GM12873 (cell line): ENCODE results near the gene CLK2.

Experiments used
- TF ChIP-seq, protein P1 (sequence below): IDR thresholded peaks from 2 replicates; pipeline ENCODE4 v1.5.1; 2012; ENCODE audit warnings: low read depth, mild to moderate bottlenecking, moderate library complexity, low read length, control low read depth; ENCODE audit not compliant: insufficient read depth; ENCODE audit errors: missing control alignments

The CLK2 gene

DNA sequence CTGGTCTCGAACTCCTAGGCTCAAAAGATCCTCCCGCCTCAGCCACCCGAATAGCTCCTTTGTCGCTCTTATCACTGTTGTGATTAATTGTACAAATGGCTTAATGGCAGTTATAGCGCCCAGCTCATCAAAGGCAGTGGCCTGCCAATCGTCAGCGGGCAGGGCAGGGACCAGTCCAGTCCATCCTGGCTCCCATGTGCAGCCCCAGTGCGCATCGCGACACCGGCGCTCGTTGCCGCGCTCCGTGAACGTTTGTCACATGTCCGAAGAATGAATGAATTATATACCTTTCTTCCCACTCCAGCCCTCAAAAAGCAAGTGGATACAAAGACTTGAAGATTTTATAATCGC is 46.4 kb downstream of the CLK2 start:
- TF ChIP-seq, protein P1, sequence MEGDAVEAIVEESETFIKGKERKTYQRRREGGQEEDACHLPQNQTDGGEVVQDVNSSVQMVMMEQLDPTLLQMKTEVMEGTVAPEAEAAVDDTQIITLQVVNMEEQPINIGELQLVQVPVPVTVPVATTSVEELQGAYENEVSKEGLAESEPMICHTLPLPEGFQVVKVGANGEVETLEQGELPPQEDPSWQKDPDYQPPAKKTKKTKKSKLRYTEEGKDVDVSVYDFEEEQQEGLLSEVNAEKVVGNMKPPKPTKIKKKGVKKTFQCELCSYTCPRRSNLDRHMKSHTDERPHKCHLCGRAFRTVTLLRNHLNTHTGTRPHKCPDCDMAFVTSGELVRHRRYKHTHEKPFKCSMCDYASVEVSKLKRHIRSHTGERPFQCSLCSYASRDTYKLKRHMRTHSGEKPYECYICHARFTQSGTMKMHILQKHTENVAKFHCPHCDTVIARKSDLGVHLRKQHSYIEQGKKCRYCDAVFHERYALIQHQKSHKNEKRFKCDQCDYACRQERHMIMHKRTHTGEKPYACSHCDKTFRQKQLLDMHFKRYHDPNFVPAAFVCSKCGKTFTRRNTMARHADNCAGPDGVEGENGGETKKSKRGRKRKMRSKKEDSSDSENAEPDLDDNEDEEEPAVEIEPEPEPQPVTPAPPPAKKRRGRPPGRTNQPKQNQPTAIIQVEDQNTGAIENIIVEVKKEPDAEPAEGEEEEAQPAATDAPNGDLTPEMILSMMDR = no peak

DNA sequence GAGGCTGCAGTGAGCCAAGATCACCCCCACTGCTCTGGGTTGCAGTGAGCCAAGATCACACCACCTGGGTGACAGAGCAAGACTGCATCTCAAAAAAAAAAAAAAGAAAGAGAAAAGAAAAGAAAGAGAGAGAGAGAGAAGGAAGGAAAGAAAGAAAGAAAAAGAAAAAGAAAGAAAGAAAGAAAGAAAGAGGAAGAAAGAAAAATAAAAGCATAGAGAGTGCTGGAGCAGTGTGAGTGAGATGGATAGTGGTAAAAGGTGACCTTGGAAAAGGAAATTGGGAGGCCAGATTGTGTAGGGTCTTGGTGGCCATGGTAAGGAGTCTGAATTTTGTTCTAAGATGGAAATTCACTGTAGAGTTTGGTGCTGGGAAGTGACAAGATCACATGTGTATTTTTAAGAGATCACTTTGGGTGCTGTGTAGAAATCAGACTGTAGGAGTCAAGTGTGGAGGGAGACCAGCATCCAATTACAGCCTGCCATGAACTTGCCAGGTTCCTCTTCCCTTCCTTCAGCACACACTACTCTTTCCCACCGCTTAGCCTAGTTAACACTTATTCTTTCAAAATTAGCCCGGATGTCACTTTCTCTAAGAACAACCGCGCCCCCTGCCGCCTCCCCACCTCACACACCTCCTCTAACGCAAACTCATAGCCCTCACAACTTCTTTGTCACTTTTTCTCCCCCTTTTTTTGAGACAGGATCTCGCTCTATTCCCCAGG is 47.0 kb downstream of the CLK2 start:
- TF ChIP-seq, protein P1 = peak; percentile 69

DNA sequence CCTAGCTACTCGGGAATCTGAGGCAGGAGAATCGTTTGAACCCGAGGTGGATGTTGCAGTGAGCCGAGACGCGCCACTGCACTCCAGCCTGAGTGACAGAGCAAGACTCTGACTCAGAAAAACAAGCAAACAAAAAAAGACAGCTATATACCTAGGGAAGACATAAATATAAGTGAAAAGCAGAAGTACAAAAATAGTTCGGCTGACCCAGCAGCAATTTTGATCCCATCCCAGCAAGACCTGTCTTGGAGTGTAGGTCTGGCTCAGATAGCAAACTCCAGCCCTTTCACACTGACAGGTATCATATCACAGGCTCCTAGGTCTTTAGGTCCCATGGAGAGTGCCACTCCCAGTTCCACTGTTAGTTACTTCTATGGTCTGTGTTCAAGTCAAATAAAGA is 50.3 kb downstream of the CLK2 start:
- TF ChIP-seq, protein P1 = no peak

DNA sequence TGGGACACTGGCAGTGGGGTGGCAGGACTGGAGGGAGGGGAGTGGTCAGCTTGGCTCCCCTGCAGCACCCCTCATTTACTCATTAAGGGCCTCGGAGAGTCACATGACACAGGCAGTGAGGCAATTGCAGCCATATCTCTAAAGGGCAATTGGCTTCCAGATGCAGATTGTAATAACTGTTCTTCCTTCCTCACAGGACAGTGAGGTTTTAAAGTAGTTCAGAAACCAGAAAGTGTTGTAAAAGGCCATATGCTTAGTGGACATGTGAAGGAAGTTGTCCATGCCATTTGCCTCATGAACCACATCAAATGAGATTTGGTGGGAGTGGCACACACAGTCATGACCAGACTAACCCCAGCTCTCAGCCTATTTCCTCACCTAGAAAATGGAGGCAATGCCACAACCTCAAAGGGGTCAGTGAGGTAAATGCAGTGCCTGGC is 53.7 kb downstream of the CLK2 start:
- TF ChIP-seq, protein P1 = no peak

- TF ChIP-seq, protein P1 = no peak
These were observed 54.3 kb downstream of the CLK2 start for GRCh38 chr1:155218854-155219591.
